OCI-LY1 (cell line): Measurements from ENCODE around the gene DAAM2.

ENCODE experiments used
- H2AFZ ChIP-seq: fragments of 200-600 bp; sonication (generic), shearing (Covaris generic); 2 replicates; pipeline ENCODE4 v1.6.0; 2014; ENCODE audit warnings: antibody characterized with exemption, mild to moderate bottlenecking, low read length
- H3F3A ChIP-seq: fragments of 200-600 bp; sonication (generic), shearing (Covaris generic); 2 replicates; pipeline ENCODE4 v1.6.0; 2014; ENCODE audit warnings: mild to moderate bottlenecking, antibody characterized with exemption, low read length, moderate library complexity; ENCODE audit not compliant: insufficient read depth
- H3K27ac ChIP-seq: fragments of 200-600 bp; sonication (generic); 2 replicates; pipeline ENCODE4 v1.5.1; 2014; ENCODE audit warnings: low read length, mixed run types, mild to moderate bottlenecking, low read depth; ENCODE audit not compliant: poor library complexity, severe bottlenecking
- H3K27me3 ChIP-seq: fragments of 200-600 bp; sonication (generic); 2 replicates; pipeline ENCODE4 v1.6.0; 2014; ENCODE audit warnings: antibody characterized with exemption, mild to moderate bottlenecking, low read length, moderate library complexity; ENCODE audit not compliant: insufficient read depth
- H3K36me3 ChIP-seq: fragments of 200-600 bp; sonication (generic); 2 replicates; pipeline ENCODE4 v1.6.1; 2014; ENCODE audit warnings: mild to moderate bottlenecking, antibody characterized with exemption, low read length, moderate library complexity, mixed read lengths; ENCODE audit not compliant: insufficient read depth
- H3K4me1 ChIP-seq: fragments of 200-600 bp; sonication (generic); 2 replicates; pipeline ENCODE4 v1.5.1; 2014; ENCODE audit warnings: mild to moderate bottlenecking, low read length, moderate library complexity; ENCODE audit not compliant: insufficient read depth, severe bottlenecking
- H3K4me2 ChIP-seq: fragments of 200-600 bp; sonication (generic), shearing (Covaris generic); 2 replicates; pipeline ENCODE4 v1.6.1; 2014; ENCODE audit warnings: low read length
- H3K4me3 ChIP-seq: fragments of 200-600 bp; sonication (generic); 2 replicates; pipeline ENCODE4 v1.5.1; 2014; ENCODE audit warnings: low read length, low read depth, mild to moderate bottlenecking, mixed read lengths; ENCODE audit not compliant: poor library complexity, severe bottlenecking
- H3K79me2 ChIP-seq: fragments of 200-600 bp; shearing (Covaris generic); 2 replicates; pipeline ENCODE4 v1.6.1; 2016; ENCODE audit warnings: mixed run types, low read length, mixed read lengths; ENCODE audit not compliant: insufficient read depth
- H3K9ac ChIP-seq: fragments of 200-600 bp; sonication (generic), shearing (Covaris generic); 2 replicates; pipeline ENCODE4 v1.6.1; 2014; ENCODE audit warnings: mild to moderate bottlenecking, low read length, mixed read lengths
- H3K9me2 ChIP-seq: fragments of 200-600 bp; sonication (generic), shearing (Covaris generic); 2 replicates; pipeline ENCODE4 v1.6.1; 2014; ENCODE audit warnings: low read depth, mild to moderate bottlenecking, low read length, mixed read lengths
- H3K9me3 ChIP-seq: fragments of 200-600 bp; shearing (Covaris generic); 2 replicates; pipeline ENCODE4 v1.6.1; 2014; ENCODE audit warnings: low read length, mixed read lengths
- H4K20me1 ChIP-seq: fragments of 200-600 bp; sonication (generic), shearing (Covaris generic); 2 replicates; pipeline ENCODE4 v1.6.0; 2016; ENCODE audit warnings: mild to moderate bottlenecking, low read length; ENCODE audit not compliant: insufficient read depth
- EZH2 ChIP-seq: fragments of 200-600 bp; sonication (generic), shearing (Covaris generic); IDR thresholded peaks from 2 replicates; pipeline ENCODE4 v1.8.0; 2017; ENCODE audit warnings: borderline replicate concordance, mixed run types, mild to moderate bottlenecking, antibody characterized with exemption, low read length, moderate library complexity, mixed read lengths
- TF ChIP-seq, protein P1 (sequence below): fragments of 200-600 bp; sonication (generic), shearing (Covaris generic); IDR thresholded peaks from 2 replicates; pipeline ENCODE4 v1.5.1; 2017; ENCODE audit warnings: mild to moderate bottlenecking, antibody characterized with exemption, low read length, moderate library complexity, mixed read lengths

Gene DAAM2

DNA sequence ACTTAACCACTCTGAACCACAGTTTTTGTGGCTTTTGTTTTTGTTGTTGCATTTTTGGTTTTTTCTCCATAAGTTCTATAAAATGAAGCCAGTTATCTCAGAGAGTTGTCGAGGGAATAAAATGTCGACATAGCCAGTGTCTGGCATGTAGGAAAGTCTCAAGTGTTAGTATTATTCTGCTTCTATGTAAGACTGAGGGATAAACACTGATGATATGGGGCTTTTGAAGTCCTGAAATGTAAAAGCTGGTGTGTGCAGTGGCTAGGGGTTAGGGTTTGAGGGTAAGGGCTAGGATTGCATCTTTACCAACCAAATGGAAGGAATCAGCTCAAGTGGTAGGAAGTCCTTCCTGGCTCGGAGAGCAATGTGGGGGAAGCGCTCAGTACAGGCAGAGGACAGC, 59.2 kb downstream of the DAAM2 start:
- Histone ChIP-seq H3K4me3 (no peak overlapping the region), H3K9ac (no peak overlapping the region), H3K4me2 (no peak overlapping the region), H3F3A (no peaks in the 10 kb centered on the region), H3K9me3 (no peaks in the 10 kb centered on the region), H3K79me2 (no peaks in the 10 kb centered on the region), H3K27ac (no peak overlapping the region), H3K27me3 (no peaks in the 10 kb centered on the region), H3K4me1 (no peaks in the 10 kb centered on the region), H4K20me1 (no peaks in the 10 kb centered on the region), H2AFZ (no peak overlapping the region), H3K9me2 (no peaks in the 10 kb centered on the region), H3K36me3 (no peaks in the 10 kb centered on the region)
- TF ChIP-seq EZH2, result no peak
- TF ChIP-seq, protein P1, sequence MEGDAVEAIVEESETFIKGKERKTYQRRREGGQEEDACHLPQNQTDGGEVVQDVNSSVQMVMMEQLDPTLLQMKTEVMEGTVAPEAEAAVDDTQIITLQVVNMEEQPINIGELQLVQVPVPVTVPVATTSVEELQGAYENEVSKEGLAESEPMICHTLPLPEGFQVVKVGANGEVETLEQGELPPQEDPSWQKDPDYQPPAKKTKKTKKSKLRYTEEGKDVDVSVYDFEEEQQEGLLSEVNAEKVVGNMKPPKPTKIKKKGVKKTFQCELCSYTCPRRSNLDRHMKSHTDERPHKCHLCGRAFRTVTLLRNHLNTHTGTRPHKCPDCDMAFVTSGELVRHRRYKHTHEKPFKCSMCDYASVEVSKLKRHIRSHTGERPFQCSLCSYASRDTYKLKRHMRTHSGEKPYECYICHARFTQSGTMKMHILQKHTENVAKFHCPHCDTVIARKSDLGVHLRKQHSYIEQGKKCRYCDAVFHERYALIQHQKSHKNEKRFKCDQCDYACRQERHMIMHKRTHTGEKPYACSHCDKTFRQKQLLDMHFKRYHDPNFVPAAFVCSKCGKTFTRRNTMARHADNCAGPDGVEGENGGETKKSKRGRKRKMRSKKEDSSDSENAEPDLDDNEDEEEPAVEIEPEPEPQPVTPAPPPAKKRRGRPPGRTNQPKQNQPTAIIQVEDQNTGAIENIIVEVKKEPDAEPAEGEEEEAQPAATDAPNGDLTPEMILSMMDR, result no peak

DNA sequence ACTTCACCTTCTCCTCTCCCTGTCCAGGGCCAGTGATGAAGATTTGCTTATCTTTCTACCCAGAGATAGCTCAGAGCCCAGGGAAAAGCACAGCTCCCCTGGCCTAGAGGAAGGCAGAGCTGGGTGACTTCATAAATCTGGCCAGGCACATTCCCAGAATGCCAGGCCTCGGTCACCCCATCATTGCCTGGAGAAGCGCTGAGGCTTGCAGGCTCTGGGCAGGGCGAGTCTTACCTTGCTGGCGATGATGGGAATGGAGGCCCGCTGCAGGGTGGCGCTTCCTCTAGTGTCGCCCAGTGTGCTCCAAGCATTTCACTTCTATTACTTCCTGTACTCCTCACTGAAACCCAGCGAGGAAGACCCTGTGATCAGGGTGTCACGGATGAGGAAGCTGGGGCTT, 60.1 kb downstream of the DAAM2 start:
- Histone ChIP-seq H4K20me1 (no peaks in the 10 kb centered on the region), H3K9ac (no peak overlapping the region), H3K4me3 (no peak overlapping the region), H3K27me3 (no peaks in the 10 kb centered on the region), H3K9me2 (no peaks in the 10 kb centered on the region), H2AFZ (no peak overlapping the region), H3K27ac (no peak overlapping the region), H3K4me1 (no peaks in the 10 kb centered on the region), H3K36me3 (no peaks in the 10 kb centered on the region), H3K9me3 (no peaks in the 10 kb centered on the region), H3K79me2 (no peaks in the 10 kb centered on the region), H3F3A (no peaks in the 10 kb centered on the region), H3K4me2 (no peak overlapping the region)
- TF ChIP-seq, protein P1, result no peak
- TF ChIP-seq EZH2, result no peak

DNA sequence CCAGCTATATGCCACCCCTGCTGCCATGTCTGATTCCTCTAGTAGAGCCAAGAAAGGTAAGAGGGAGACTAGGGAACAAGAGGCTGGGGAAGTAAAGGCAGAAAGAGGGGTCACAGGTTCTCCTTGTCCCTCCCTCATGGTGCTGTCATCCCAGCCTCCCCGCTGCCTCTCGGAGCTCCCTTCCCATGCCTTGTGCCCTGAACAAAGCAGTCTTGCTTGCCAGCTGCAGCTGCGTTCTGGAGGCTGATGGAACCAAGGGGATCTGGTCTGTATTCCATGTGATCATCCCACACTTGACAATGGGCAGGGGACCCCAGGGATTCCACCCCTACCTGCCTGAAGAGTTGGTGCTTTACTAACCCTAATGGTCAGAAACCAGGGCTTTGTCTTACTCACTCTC, 61.4 kb downstream of the DAAM2 start:
- Histone ChIP-seq H3K4me3 (no peak overlapping the region), H3K9me2 (no peaks in the 10 kb centered on the region), H4K20me1 (no peaks in the 10 kb centered on the region), H3F3A (no peaks in the 10 kb centered on the region), H3K36me3 (no peaks in the 10 kb centered on the region), H3K9ac (no peak overlapping the region), H3K9me3 (no peaks in the 10 kb centered on the region), H3K27me3 (no peaks in the 10 kb centered on the region), H2AFZ (no peak overlapping the region), H3K4me2 (no peak overlapping the region), H3K4me1 (no peaks in the 10 kb centered on the region), H3K79me2 (no peaks in the 10 kb centered on the region), H3K27ac (no peak overlapping the region)
- TF ChIP-seq EZH2, result no peak
- TF ChIP-seq, protein P1, result no peak
